ENCODE measurements around the gene KIRREL2.

Gene KIRREL2

DNA sequence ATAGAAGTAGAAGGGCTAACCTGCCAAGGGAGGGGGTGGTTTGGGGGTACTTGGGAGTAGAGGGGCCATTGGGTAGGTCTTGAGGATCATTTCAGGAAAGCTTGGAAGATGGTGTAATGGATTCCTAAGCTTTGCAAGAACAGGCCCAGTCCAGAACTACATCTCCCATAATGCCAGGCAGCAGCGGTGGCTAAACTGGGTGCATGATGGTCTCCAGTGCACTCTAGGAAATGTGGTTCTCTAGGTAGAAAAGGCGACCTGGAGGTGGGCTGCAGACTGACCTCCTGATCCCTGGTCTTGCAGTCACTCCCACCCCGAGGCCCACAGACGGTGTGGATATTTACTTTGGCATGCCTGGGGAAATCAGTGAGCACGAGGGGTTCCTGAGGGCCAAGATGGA is 15.5 kb downstream of the KIRREL2 start:
- Histone ChIP-seq H3K9me3 (ENCODE audit: insufficient read depth, low read depth, low read length) (no peaks in the 10 kb centered on the region), H3K9ac (ENCODE audit: low read depth, low read length) (no peak overlapping the region), H3K4me1 (ENCODE audit: insufficient read depth, low read length) (no peaks in the 10 kb centered on the region; the same call in 1 of the 2 replicates), H3K36me3 (ENCODE audit: insufficient read depth, low read depth, low read length) (no peaks in the 10 kb centered on the region), H3K4me3 (ENCODE audit: low read length) (no peak overlapping the region), H3K27ac (ENCODE audit: low read length) (no peak overlapping the region), H3K27me3 (ENCODE audit: insufficient read depth, low read length) (peaks cover 17% of the 10 kb centered on the region)

DNA sequence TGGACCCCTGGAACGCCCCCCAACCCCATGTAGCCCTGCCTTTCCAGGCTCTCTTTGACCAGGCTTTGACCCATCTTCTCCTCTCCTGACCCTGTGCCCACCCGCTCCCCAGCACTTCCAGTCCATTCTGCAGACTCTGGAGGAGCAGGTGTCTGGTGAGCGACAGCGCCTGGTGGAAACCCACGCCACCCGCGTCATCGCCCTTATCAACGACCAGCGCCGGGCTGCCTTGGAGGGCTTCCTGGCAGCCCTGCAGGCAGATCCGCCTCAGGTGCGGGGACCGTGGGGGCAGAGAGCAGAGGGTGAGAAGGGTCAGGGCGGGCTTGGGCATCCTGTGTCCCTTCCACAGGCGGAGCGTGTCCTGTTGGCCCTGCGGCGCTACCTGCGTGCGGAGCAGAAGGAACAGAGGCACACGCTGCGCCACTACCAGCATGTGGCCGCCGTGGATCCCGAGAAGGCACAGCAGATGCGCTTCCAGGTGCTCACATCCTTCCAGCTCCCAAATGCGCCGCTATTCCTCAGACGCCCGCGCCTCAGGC is 17.8 kb downstream of the KIRREL2 start:
- H3K27me3 ChIP-seq (ENCODE audit: insufficient read depth, low read length): peaks cover 19% of the 10 kb centered on the region
- H3K4me1 ChIP-seq (ENCODE audit: insufficient read depth, low read length): no peaks in the 10 kb centered on the region; the same call in 1 of the 2 replicates
- no peaks in the 10 kb centered on the region for H3K9me3 ChIP-seq (ENCODE audit: insufficient read depth, low read depth, low read length)
- H3K9ac ChIP-seq (ENCODE audit: low read depth, low read length): no peak overlapping the region
- H3K36me3 ChIP-seq (ENCODE audit: insufficient read depth, low read depth, low read length): no peaks in the 10 kb centered on the region
- H3K4me3 ChIP-seq (ENCODE audit: low read length): no peak overlapping the region
- no peak overlapping the region for H3K27ac ChIP-seq (ENCODE audit: low read length)

DNA sequence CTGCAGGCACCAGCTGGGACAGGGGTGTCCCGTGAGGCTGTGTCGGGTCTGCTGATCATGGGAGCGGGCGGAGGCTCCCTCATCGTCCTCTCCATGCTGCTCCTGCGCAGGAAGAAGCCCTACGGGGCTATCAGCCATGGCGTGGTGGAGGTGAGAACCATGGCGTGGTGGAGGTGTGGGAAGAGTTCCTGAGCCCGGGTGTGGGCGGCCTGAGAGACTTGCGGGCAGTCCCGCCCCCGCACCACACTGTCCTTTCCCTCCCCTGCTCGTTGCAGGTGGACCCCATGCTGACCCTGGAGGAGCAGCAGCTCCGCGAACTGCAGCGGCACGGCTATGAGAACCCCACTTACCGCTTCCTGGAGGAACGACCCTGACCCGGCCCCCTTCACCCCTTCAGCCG is 22.4 kb downstream of the KIRREL2 start:
- no peaks in the 10 kb centered on the region; the same call in 1 of the 2 replicates for H3K4me1 ChIP-seq (ENCODE audit: insufficient read depth, low read length)
- H3K27ac ChIP-seq (ENCODE audit: low read length): no peak overlapping the region
- H3K4me3 ChIP-seq (ENCODE audit: low read length): no peak overlapping the region
- no peaks in the 10 kb centered on the region for H3K36me3 ChIP-seq (ENCODE audit: insufficient read depth, low read depth, low read length)
- no peak overlapping the region for H3K9ac ChIP-seq (ENCODE audit: low read depth, low read length)
- peaks cover 21% of the 10 kb centered on the region for H3K27me3 ChIP-seq (ENCODE audit: insufficient read depth, low read length)
- no peaks in the 10 kb centered on the region for H3K9me3 ChIP-seq (ENCODE audit: insufficient read depth, low read depth, low read length)

DNA sequence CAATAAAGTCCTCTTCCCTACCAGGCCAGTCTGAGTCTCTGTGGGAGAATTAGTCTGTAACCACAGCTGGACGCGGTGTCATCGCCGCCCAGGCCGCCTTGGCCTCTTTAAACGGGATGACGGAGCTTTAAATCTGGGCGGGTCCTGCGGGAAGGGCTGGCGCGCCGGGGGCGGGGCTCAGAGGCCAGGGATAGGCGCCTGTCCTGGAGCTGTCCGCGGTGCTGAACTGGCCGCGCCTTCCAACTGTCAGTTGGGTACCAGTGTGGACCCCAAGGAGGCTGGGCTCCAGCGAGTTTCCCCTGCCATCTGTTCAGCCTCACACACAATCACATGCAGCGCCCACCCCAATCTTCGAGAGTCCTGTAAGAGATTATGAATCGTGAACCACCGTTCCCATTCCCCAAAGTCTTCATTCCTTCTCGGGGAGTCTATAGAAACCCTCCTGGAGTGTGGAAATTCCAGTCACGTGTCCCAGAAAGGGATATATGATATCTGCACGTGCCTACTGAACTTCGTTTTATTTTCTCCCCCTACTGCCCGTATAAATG is 23.1 kb downstream of the KIRREL2 start:
- peaks cover 21% of the 10 kb centered on the region for H3K27me3 ChIP-seq (ENCODE audit: insufficient read depth, low read length)
- no peak overlapping the region for H3K4me3 ChIP-seq (ENCODE audit: low read length)
- H3K36me3 ChIP-seq (ENCODE audit: insufficient read depth, low read depth, low read length): no peaks in the 10 kb centered on the region
- no peak overlapping the region for H3K9ac ChIP-seq (ENCODE audit: low read depth, low read length)
- no peaks in the 10 kb centered on the region for H3K9me3 ChIP-seq (ENCODE audit: insufficient read depth, low read depth, low read length)
- H3K27ac ChIP-seq (ENCODE audit: low read length): no peak overlapping the region
- no peaks in the 10 kb centered on the region; the same call in 1 of the 2 replicates for H3K4me1 ChIP-seq (ENCODE audit: insufficient read depth, low read length)

DNA sequence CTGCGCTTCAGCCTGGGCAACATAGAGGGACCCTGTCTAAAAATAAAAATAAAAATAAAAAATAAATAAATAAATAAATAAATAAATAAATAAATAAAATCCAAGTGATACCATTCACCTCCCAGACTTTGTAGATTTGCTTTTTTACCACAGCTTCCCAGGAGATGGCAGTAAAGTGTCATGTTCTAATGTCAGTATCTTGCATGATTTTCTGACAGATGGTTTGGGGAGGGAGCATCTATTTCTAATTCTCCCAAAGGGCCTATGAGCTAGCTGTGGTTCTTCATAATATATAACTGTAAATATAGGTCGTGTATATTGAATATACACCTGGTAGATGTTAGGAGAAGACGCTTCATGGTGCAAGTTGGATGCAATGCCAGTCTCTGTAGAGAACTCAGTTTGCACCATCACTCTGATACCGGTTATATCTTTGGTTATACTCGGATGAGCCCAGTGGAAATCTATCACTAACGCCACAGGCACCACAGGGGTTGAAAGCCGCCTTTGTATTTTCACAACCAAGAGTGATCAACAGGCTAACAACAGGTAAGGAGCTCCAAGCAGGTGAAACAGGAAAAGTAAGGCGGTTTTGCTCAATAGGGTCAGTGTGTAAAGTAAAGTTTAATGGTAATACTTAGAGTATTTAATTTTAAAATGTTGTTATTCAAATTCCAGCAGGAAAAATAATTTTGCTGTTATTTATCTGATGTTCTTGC is 25.6 kb downstream of the KIRREL2 start:
- Histone ChIP-seq H3K4me1 (ENCODE audit: insufficient read depth, low read length) (no peaks in the 10 kb centered on the region; the same call in 1 of the 2 replicates), H3K27ac (ENCODE audit: low read length) (no peak overlapping the region), H3K9me3 (ENCODE audit: insufficient read depth, low read depth, low read length) (no peaks in the 10 kb centered on the region), H3K27me3 (ENCODE audit: insufficient read depth, low read length) (peaks cover 21% of the 10 kb centered on the region), H3K4me3 (ENCODE audit: low read length) (no peak overlapping the region), H3K36me3 (ENCODE audit: insufficient read depth, low read depth, low read length) (peaks cover 5% of the 10 kb centered on the region; the same call in 1 of the 2 replicates), H3K9ac (ENCODE audit: low read depth, low read length) (no peak overlapping the region)

DNA sequence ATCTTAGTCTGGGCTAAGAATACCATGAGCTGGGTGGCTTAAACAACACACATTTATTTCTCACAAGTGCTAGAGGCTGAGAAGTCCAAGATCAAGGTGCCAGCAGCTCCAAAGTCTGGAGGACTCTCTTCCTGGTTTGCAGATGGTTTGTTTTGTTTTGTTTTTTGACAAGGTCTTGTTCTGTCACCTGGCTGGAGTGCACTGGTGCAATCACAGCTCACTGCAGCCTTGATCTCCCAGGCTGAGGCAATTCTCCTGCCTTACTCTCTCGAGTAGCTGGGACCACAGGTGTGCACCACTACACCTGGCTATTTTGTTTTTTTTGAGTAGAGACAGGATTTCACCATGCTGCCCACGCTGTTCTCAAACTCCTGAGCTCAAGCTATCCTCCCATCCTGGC is 27.2 kb downstream of the KIRREL2 start:
- H3K27me3 ChIP-seq (ENCODE audit: insufficient read depth, low read length): peaks cover 7% of the 10 kb centered on the region
- H3K4me1 ChIP-seq (ENCODE audit: insufficient read depth, low read length): no peaks in the 10 kb centered on the region; the same call in 1 of the 2 replicates
- no peaks in the 10 kb centered on the region for H3K9me3 ChIP-seq (ENCODE audit: insufficient read depth, low read depth, low read length)
- no peak overlapping the region for H3K4me3 ChIP-seq (ENCODE audit: low read length)
- H3K9ac ChIP-seq (ENCODE audit: low read depth, low read length): no peak overlapping the region
- H3K36me3 ChIP-seq (ENCODE audit: insufficient read depth, low read depth, low read length): peaks cover 20% of the 10 kb centered on the region
- no peak overlapping the region for H3K27ac ChIP-seq (ENCODE audit: low read length)

DNA sequence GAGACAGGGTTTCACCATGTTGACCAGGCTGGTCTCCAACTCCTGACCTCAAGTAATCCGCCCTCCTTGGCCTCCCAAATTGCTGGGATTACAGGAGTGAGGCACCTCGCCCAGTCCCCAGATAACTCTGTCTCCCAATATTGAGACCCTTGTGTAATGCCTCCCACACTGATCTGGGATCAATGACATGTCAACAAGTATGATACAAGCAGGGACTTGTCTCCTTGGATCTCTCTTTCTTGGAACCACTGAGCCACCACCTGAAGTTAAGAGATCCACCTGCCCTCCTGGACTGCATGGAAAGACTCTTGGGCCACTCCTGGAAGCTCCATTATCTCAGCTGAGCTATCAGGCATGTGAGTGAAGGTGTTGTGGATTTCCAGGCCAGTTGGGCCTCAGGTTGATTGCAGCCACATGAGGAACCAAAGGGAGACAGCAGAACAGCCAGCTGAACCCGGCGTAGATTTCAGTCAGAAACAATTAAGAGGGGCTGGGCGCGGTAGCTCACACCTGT is 28.6 kb downstream of the KIRREL2 start:
- Histone ChIP-seq H3K27ac (ENCODE audit: low read length) (no peak overlapping the region), H3K36me3 (ENCODE audit: insufficient read depth, low read depth, low read length) (peaks cover 34% of the 10 kb centered on the region), H3K27me3 (ENCODE audit: insufficient read depth, low read length) (no peaks in the 10 kb centered on the region), H3K4me3 (ENCODE audit: low read length) (no peak overlapping the region), H3K9me3 (ENCODE audit: insufficient read depth, low read depth, low read length) (no peaks in the 10 kb centered on the region), H3K9ac (ENCODE audit: low read depth, low read length) (no peak overlapping the region), H3K4me1 (ENCODE audit: insufficient read depth, low read length) (no peaks in the 10 kb centered on the region)

DNA sequence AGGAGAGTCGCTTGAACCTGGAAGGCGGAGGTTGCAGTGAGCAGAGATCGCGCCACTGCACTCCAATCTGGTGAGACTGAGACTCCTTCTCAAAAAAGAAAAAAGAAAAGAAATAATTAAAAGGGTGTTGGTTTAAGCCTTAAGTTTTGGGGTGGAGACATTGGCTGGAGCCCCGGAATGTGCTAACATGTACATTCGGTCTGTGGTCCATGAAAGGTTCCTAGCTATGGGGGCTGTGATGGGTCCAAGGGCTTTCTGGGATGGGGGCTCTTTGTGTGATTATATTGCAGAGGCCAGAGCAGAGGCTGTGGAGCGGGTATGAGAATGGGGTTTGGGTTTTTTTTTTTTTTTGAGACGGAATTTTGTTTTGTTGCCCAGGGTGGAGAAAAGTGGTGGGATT is 29.2 kb downstream of the KIRREL2 start:
- peaks cover 38% of the 10 kb centered on the region for H3K36me3 ChIP-seq (ENCODE audit: insufficient read depth, low read depth, low read length)
- H3K27me3 ChIP-seq (ENCODE audit: insufficient read depth, low read length): no peaks in the 10 kb centered on the region
- H3K9ac ChIP-seq (ENCODE audit: low read depth, low read length): no peak overlapping the region
- H3K4me1 ChIP-seq (ENCODE audit: insufficient read depth, low read length): no peaks in the 10 kb centered on the region
- no peak overlapping the region for H3K4me3 ChIP-seq (ENCODE audit: low read length)
- H3K9me3 ChIP-seq (ENCODE audit: insufficient read depth, low read depth, low read length): no peaks in the 10 kb centered on the region
- no peak overlapping the region for H3K27ac ChIP-seq (ENCODE audit: low read length)

DNA sequence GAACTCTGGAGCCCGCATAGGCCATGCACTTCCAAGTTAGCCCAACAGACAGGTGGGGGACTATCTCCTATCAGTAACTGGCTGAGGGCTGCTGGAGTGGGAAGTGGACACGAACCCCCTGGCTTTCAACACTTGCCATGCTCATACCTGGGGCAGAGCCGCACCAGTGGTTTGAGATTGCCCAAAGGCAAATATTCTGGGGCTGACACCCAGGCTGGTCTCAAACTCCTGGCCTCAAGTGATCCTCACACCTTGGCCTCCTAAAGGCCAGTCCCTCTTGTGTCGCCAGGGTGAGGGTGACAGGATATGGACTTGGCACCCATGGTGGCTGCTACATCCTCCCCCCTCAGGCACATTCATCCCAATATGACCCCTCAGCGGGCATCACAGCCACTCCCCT is 30.5 kb downstream of the KIRREL2 start:
- Histone ChIP-seq H3K9me3 (ENCODE audit: insufficient read depth, low read depth, low read length) (no peaks in the 10 kb centered on the region), H3K27ac (ENCODE audit: low read length) (no peak overlapping the region), H3K9ac (ENCODE audit: low read depth, low read length) (no peak overlapping the region), H3K36me3 (ENCODE audit: insufficient read depth, low read depth, low read length) (peaks cover 41% of the 10 kb centered on the region), H3K4me1 (ENCODE audit: insufficient read depth, low read length) (no peaks in the 10 kb centered on the region), H3K4me3 (ENCODE audit: low read length) (no peak overlapping the region), H3K27me3 (ENCODE audit: insufficient read depth, low read length) (no peaks in the 10 kb centered on the region)

DNA sequence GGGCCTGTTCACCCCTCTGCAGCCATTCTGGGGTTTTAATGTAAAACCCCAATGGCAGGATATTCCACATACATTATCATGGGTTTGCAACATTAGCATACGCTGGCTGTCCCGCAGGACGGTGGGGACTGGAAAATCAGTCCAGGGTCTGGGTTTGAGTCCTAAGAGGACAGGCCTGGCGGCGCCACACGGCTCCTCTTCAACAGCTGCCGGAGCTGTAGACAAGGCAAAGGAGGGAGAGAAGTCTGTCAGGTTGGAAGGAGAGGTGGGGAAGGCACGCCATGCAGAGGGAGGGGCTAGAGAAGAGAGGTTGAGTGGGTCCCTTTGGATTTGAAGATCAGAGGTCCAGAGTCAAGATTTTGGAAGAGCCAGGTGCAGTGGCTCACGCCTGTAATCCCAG is 31.7 kb downstream of the KIRREL2 start:
- Histone ChIP-seq H3K27me3 (ENCODE audit: insufficient read depth, low read length) (no peaks in the 10 kb centered on the region), H3K36me3 (ENCODE audit: insufficient read depth, low read depth, low read length) (peaks cover 51% of the 10 kb centered on the region), H3K4me1 (ENCODE audit: insufficient read depth, low read length) (no peaks in the 10 kb centered on the region), H3K27ac (ENCODE audit: low read length) (no peak overlapping the region), H3K4me3 (ENCODE audit: low read length) (no peak overlapping the region), H3K9me3 (ENCODE audit: insufficient read depth, low read depth, low read length) (no peaks in the 10 kb centered on the region), H3K9ac (ENCODE audit: low read depth, low read length) (no peak overlapping the region)

DNA sequence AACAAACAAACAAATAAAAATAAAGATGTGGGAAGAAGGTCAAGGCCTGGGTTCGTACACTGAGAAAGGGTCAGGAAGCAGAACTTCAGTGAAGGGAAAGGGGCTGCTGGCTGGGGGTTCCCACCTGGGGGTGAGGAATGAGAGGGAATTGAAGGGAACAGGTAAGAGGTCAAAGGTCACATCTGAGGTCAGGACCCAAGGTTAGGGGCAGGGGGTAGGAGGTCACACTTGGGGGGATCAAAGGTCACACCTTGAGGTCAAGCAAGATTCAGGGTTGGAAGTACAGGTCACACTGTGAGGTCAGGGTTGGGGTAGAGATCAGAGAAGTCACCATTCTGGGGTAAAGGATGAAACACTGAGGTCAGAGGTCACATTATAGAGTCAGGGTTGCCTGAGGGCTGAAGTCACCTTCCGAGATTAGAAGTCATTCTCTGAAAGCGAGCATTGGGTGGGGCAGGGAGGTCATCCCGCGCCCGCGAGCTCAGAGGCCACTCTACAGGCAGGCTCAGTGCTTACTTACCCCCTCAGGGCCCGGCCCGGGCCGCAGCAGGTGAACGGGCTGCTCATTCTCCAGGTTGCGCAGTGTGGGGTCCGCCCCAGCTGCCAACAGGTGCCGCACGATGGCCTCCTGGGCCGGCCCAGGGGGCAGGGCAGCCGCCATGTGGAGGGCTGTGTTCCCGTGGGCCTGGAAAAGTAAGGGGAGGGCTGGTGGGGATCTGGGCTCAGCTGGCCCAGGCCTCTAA is 32.8 kb downstream of the KIRREL2 start:
- Histone ChIP-seq H3K9ac (ENCODE audit: low read depth, low read length) (no peak overlapping the region), H3K9me3 (ENCODE audit: insufficient read depth, low read depth, low read length) (no peaks in the 10 kb centered on the region), H3K27me3 (ENCODE audit: insufficient read depth, low read length) (no peaks in the 10 kb centered on the region), H3K4me3 (ENCODE audit: low read length) (no peak overlapping the region), H3K4me1 (ENCODE audit: insufficient read depth, low read length) (no peaks in the 10 kb centered on the region), H3K36me3 (ENCODE audit: insufficient read depth, low read depth, low read length) (peaks cover 57% of the 10 kb centered on the region), H3K27ac (ENCODE audit: low read length) (no peak overlapping the region)

Measured in iPS-20b (cell line).